GM18867 (cell line): ENCODE data around the gene SCYL3.
"Not testable (repeated sequence)": the region's sequence is repeated elsewhere in the genome, so short reads cannot be mapped to it uniquely, and the experiment has no call there.

Experiments used
- ATAC-seq: cut with Tn5 transposase; IDR thresholded peaks from one replicate; pipeline ENCODE4 v1.9.1; 2021; ENCODE audit warnings: mild to moderate bottlenecking, moderate library complexity; ENCODE audit not compliant: unreplicated experiment

SCYL3 gene

GRCh38 chr1:169893645-169894423 is at the start of gene SCYL3:
Gene SCYL3 (minus strand): TSS chr1:169893896. CDS start chr1:169888840, 5,056 bp downstream.
- peak; percentile 86 for ATAC-seq

- ATAC-seq = no peak
Observed at GRCh38 chr1:169941982-169942830, 48.5 kb upstream of the SCYL3 start.

- ATAC-seq = no peak
Observed at GRCh38 chr1:169933984-169934725, 40.5 kb upstream of the SCYL3 start.

GRCh38 chr1:169931795-169932231 is 38.1 kb upstream of the SCYL3 start:
- no peak for ATAC-seq

GRCh38 chr1:169929210-169929526 is 35.5 kb upstream of the SCYL3 start:
- no peak for ATAC-seq

- ATAC-seq = peak; percentile 67
Observed at GRCh38 chr1:169928438-169929209, 34.9 kb upstream of the SCYL3 start.

- ATAC-seq = peak; percentile 72
Observed at GRCh38 chr1:169925505-169926482, 32.1 kb upstream of the SCYL3 start.

GRCh38 chr1:169924829-169925228 is 31.1 kb upstream of the SCYL3 start:
- ATAC-seq = no peak

GRCh38 chr1:169924063-169924462 is 30.4 kb upstream of the SCYL3 start:
- no peak for ATAC-seq

GRCh38 chr1:169921080-169921479 is 27.4 kb upstream of the SCYL3 start:
- ATAC-seq = no peak

GRCh38 chr1:169918927-169919326 is 25.2 kb upstream of the SCYL3 start:
- ATAC-seq = no peak

- not testable (repeated sequence) for ATAC-seq
Observed at GRCh38 chr1:169918220-169918619, 24.5 kb upstream of the SCYL3 start.

- ATAC-seq = no peak
Observed at GRCh38 chr1:169915150-169915549, 21.5 kb upstream of the SCYL3 start.

GRCh38 chr1:169914531-169914930 is 20.8 kb upstream of the SCYL3 start:
- ATAC-seq = no peak

- ATAC-seq = no peak
Observed at GRCh38 chr1:169909499-169909898, 15.8 kb upstream of the SCYL3 start.

GRCh38 chr1:169906938-169907337 is 13.2 kb upstream of the SCYL3 start:
- no peak for ATAC-seq

GRCh38 chr1:169904834-169905233 is 11.1 kb upstream of the SCYL3 start:
- no peak for ATAC-seq

- no peak for ATAC-seq
Observed at GRCh38 chr1:169902751-169903150, 9.1 kb upstream of the SCYL3 start.

GRCh38 chr1:169901115-169901514 is 7.4 kb upstream of the SCYL3 start:
- no peak for ATAC-seq
